ENCODE measurements around the gene GPC5.

- no peak for TF ChIP-seq EZH2 (IDR thresholded peaks at IDR 0.05; ENCODE audit: borderline replicate concordance, low read depth, low read length, poor library complexity, severe bottlenecking)
- TF ChIP-seq, protein P1, sequence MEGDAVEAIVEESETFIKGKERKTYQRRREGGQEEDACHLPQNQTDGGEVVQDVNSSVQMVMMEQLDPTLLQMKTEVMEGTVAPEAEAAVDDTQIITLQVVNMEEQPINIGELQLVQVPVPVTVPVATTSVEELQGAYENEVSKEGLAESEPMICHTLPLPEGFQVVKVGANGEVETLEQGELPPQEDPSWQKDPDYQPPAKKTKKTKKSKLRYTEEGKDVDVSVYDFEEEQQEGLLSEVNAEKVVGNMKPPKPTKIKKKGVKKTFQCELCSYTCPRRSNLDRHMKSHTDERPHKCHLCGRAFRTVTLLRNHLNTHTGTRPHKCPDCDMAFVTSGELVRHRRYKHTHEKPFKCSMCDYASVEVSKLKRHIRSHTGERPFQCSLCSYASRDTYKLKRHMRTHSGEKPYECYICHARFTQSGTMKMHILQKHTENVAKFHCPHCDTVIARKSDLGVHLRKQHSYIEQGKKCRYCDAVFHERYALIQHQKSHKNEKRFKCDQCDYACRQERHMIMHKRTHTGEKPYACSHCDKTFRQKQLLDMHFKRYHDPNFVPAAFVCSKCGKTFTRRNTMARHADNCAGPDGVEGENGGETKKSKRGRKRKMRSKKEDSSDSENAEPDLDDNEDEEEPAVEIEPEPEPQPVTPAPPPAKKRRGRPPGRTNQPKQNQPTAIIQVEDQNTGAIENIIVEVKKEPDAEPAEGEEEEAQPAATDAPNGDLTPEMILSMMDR (conservative IDR thresholded peaks at IDR 0.05; ENCODE audit: low read depth, low read length): no peak
Observed at GRCh38 chr13:91693466-91693865, 295.0 kb downstream of the GPC5 start.

All from A673 (cell line).